HG03469 (cell line): ENCODE data around the gene JARID2.
A peak's percentile ranks its signal among the peaks of the same experiment; 100 is the strongest.

ENCODE experiments used
- ATAC-seq: cut with Tn5 transposase; IDR thresholded peaks from one replicate; pipeline ENCODE4 v1.9.1; 2021; ENCODE audit warnings: mild to moderate bottlenecking, moderate library complexity, moderate number of reproducible peaks; ENCODE audit not compliant: unreplicated experiment

The JARID2 gene

DNA sequence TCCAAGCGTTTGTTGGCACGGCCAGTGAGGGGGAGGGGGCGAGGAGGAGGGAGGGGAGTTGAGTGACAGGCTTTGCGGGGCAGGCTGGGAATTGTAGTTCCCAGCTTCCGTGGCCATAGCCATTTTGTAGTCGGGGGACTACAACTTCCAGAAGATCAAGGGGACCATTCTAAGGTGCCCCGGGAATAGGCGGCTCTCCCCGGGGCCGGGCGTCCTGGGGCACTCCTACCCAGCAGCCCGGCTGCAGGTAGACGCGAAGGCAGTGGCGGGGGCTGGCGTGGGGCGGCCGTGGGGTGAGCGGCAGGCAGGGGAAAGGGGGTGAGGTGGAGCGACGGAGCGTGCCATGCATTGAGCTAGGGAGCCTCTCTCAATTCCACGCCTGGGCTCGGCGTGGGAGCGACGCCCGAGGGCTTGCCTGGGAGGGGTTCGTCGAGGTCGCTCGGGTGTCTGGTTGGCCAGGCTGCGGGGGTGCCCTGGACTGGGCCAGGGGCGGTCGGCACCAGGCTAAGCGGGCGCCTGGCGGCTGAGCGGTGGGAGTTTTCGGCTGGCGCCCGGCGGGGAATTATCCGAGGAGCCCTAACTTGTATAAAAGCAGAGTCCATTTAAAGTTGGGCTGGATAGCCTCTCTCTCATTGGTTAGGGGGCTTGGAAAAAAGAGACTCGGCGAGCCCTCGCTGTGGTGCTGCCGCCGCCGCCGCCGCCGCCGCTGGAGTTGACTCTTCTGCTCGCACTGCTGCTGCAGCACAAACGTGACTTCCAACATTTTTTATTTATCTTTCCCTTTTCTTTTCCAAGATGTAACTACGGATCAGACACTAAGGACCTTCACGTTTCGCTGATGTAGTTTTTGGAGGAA, at the start of gene JARID2:
Gene JARID2, plus strand, starts transcription at position 709 of the 856 bp plus-strand sequence. CDS start 471 bp downstream, outside the sequence.
- ATAC-seq = peak; percentile 30

DNA sequence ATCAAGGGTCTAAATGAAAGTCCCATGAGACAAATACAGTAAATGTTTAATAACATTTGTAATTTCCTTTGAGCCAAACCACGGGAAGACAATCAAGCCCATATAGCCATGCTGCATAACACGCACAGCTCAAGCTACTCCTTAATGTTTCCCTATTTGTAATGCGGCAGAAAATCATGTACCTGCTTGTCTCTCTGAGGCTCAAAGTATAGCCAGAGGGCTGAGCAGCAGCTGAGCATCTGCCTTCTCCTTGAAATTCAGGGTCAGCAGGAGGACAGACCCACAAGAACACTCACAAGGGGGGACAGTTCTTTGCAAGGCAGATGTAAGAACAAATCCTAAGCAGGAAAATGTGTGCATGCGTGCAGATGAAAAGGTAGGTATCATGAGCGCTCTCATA, 45.8 kb upstream of the JARID2 start:
- no peak for ATAC-seq

DNA sequence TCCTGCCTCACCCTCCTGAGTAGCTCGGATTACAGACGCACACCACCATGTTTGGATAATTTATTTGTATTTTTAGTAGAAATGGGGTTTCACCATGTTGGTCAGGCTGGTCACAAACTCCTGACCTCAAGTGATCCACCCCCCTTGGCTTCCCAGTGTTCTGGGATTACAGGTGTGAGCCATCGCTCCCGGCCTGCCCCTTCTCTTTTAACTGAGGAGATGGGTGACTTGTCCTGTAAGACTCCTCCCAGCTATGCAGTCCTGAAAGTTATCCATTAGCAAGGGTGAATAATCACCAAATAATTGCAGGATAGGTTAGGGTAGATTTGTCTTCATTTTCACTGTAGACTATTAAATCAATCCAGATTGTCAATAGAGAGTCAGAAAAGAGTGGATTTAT, 40.5 kb upstream of the JARID2 start:
- no peak for ATAC-seq

DNA sequence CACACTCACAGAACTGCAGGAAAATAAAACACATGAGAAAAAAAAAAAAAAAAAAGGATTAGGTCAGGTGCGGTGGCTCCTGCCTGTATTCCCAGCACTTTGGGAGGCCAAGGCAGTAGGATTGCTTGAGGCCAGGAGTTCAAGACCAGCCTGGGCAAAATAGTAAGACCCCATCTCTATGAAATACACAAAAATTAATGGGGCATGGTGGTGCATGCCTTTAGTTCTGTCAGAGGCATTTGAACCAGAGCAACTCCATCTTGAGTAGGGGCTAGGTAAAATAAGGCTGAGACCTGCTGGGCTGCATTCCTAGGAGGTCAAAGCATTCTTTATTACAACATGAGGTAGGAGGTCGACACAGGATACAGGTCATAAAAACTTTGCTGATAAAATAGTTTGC, 39.0 kb upstream of the JARID2 start:
- no peak for ATAC-seq

DNA sequence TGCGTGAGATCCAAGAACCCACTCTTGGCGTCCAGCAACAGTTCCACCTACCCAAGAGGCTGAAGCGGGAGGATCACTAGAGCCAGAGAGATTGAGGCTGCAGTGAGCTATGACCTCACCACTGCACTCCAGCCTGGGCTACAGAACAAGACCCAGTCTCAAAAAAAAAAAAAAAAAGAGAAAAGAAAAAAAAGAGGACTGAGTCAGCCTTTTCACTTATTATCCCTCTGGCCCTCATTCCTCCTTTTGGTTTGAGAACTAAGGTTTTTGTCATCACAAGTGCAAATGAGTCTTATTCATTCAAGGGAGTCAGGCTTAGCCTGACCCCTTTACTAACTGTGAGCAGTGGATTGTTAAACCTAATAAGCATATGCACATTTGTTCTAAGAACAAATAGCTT, 37.9 kb upstream of the JARID2 start:
- no peak for ATAC-seq

DNA sequence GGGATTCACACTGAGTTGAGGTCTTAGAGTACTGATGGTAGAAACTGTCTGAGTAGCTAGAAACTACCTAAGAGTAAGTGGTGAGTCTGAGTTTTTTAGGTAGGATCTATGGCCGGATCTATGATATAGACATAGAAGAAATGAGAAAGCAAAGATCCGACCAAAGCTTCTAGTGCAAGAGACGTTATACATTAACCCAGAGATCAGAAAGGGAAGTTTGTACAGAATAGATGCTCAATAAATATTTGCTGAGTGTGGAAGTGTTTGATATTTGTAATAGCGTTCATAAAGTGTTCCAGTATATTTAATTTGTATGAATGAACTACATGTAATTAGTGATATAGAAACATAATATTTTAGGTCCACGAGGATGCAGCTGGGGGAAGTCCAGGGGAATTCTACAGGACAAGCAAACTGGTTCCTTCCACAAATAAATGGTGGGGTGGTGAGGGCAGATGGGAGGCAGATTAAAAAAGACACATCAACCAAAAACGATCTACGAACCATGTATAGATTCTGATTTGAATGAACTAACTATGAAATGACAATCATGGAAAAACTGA, 31.9 kb upstream of the JARID2 start:
- ATAC-seq = no peak

DNA sequence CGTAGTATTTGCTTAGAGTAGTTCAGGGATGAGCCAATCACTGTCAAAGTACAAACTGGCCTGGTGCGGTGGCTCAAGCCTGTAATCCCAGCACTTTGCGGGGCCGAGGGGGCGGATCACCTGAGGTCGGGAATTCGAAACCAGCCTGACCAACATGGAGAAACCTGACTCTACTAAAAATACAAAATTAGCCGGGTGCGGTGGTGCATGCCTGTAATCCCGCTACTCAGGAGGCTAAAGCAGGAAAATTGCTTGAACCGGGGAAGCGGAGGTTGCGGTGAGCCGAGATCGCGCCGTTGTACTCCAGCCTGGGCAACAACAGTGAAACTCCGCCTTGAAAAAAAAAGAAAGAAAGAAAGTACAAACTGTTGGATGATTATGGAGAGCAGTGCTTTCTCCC, 27.5 kb upstream of the JARID2 start:
- no peak for ATAC-seq

DNA sequence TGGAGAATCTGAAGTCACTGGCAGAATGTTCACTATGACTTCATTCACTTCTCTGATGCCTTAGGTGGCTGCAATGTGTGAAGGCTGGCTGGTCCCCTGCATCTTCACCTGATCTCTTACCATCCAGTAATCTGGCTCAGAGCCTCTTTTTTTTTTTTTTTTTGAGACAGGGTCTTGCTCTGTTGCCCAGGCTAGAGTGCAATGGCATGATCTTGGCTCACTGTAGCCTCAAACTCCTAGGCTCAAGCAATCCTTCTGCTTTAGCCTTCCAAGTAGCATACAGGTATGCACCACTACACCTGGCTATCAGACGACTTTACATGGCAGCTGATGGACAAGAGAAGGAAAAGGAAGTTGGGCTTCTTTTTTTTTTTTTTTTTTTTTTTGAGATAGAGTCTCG, 25.8 kb upstream of the JARID2 start:
- no peak for ATAC-seq

DNA sequence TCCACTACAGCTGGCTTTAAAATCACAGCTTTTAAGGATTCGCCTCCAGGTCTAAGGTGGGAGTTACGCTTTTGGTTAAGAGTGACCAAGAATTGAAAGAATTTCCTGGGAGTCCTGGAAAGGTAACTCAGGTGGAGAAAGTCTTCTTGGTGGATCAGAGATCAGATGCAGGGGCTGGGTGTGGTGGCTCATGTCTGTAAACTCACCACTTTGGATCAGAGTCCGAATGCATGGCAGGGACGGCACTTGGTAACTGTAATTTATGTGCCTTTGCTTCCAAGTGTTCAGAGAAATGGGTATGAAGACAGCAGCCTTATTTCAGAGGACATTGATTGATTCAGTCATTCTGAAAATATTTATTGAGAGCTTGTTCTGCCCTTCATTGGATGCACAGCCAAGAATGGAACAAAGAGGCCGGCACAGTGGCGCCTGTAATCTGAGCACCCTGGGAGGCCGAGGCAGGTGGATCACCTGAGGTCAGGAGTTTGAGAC, 18.0 kb upstream of the JARID2 start:
- ATAC-seq = no peak

DNA sequence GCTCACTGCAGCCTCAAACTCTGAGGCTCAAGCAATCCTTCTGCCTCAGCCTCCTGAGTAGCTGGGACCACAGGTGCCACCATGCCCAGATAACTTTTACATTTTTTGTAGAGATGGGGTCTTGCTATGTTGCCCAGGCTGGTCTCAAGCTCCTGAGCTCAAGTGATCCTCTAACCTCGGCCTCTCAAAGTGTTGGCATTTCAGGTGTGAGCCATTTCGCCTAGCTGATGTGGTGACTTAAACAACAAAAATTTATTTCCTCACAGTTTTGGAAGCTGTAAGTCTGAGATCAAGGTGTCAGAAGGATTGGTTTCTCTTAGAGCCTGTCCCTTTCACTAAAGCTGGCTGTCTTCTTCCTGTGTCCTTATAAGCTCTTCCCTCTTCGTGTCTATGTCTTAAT, 15.0 kb upstream of the JARID2 start:
- ATAC-seq = no peak

DNA sequence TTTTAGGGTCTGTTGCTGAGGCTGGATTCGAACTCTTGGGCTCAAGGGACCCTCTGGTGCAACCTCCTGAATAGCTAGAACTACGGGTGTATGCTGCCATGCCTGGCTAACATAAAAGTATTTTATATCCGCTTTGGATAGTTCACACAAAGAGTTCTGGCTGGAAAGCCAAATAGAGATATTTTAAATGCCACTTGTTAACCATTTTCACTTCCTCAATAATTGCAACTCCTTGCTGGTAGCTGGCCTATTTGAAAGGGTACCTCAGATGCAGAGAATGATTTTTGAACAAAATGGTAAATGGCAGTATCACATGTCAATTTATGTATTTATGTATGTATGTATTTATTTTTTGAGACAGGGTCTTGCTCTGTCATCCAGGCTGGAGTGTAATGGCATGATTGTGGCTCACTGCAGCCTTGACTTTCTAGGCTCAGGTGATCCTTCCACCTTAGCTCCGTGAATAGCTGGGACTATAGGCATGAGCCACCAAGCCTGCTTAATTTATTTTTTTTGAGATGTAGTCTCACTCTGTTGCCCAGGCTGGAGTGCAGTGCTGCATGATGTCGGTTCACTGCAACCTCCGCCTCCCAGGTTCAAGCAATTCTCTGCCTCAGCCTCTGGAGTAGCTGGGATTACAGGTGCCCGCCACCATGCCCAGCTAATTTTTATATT, 12.9 kb upstream of the JARID2 start:
- no peak for ATAC-seq

DNA sequence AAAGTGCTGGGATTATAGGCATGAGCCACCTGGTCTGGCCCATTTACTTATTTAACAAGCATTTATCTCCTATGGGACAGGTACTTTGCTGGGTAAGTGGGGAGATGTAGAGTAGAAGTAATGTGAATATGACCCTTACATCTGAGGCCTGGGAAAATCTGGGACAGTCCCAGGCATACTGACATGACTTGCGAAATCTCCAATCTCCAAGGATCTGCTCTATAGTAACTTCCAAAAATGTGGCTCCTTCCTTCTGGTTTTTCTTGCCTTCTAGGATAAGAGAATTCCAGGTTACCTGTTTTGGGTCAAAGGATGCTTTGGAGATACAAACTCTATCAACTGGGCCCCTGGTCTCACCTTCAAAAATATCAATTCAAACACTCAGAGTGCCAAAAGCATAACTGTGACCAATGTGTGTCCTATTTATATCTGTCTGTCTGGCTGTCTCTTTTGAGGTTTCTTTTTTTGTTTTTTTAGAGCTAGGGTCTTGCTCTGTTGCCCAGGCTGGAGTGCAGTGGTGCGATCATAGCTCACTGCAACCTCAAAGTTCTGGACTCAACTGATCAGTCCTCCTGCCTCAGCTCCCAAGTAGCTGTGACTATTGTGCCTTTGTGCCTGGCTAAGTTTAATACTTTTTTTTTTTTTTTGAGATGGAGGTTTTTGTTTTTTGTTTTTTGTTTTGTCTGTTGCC, 11.7 kb upstream of the JARID2 start:
- no peak for ATAC-seq

DNA sequence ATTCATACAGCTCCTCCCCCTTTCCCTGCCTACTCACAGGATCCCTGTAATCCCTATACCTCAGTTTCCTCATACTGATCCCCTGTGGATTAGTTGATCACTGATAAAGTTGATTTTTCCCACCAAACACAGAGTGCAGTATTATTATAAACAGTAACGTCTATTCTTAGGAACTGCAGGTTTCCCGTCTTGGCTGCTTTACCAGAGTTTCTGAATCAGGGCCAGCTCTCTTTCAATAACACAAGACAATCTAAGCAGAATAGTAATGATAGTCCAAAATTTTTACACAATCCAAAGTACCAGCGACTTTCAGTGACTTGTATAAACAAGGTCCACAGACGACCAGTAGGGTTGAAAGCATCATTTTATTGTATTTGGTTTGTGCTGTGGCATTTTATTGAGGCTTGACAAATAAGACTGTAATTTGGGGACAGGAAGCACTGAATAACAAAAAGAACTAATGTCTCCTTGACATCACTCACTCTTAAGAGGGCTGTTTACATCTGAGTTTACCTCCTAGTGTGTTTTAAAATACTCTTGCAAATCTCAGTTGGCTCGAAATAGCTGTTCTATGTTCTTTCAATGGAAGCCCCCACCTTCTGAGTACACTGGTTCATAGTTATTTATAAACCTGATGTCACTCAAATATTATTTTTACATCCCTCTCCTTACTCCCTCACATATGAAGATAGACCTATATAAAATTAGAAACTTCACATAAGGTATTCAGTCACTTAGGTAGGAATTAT, 6.1 kb upstream of the JARID2 start:
- ATAC-seq = no peak

DNA sequence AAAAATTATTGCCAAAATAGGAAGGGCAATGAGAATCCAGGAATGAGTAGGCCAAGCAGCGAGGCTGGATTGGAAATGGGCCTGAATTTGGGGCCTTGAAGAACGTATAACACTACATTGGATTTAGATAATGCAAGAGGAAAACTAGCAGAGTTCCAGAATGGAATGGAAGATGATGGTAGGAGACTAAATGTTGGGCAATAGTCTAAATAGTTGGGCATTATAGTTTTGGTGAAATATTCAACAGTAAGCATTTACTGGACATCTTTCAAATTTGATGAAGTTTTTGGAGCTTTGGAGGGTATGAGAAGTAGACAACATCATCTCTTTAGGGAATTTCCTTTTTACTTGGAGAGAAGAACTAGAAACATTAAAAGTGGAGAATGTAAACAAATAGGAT, 3.4 kb upstream of the JARID2 start:
- no peak for ATAC-seq

DNA sequence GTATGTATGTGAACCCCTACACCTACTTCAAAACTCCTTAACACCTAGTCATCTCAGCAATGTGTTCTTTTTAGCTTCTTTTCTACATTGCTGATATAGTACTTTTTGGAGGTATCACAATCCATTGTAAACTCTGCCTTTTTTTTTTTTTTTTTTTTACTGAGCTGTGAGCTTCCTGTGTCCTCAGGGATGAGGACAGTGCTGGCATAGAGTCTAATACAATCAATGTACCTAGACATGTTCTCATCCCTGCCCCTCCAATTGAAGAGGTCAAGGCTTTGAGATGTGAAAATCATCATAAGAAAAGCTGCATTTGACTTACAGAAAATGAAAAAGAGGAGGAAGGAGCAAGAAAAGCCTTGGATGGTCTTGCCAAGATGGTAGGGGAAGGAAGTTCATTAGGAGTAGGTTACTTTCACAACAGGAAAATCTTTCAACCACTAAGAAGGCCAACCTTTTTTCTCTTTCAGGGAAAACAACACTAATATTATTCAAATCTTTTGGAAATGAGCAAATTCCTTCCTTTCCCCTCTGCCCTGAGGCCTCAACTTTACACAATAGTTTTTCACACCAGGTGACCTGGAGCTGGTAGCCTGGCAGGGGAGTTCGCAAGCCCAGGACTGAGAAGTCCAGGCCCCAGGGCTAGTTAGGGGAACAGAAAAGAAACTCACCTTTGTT, 2.8 kb upstream of the JARID2 start:
- no peak for ATAC-seq

DNA sequence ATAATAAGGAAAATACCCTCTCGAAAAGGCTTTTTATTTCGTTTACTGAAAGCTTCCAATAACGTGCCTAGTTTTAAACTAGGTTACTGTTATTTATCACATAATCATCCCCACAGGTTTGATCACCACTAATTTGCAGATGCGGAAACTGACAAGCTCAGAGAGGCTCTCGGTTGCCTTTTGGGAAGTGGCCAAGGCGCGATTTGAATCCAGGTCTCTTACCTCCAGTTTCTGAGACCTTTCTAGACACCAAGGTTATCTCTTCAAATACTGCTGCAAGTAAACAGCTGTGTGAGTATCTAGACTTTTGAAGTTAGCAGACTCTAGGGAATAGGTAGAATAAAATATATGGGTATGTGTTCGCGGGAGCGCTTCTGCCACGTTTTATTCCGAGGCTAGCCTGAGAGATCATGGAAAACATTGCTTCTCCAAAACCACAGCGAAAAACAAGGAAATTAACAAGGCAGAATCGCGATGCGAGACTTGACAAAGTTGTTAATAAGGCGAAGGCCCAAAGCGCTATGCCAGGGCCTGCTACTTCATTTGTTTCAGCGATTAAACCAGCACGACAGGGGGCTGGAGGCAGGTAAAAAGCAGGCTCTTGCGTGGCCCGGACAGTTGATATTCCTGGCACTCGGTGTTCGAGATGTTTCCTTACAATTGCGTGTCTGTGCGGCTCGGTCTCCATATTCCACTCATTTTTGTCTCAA, 1.8 kb upstream of the JARID2 start:
- ATAC-seq = no peak

DNA sequence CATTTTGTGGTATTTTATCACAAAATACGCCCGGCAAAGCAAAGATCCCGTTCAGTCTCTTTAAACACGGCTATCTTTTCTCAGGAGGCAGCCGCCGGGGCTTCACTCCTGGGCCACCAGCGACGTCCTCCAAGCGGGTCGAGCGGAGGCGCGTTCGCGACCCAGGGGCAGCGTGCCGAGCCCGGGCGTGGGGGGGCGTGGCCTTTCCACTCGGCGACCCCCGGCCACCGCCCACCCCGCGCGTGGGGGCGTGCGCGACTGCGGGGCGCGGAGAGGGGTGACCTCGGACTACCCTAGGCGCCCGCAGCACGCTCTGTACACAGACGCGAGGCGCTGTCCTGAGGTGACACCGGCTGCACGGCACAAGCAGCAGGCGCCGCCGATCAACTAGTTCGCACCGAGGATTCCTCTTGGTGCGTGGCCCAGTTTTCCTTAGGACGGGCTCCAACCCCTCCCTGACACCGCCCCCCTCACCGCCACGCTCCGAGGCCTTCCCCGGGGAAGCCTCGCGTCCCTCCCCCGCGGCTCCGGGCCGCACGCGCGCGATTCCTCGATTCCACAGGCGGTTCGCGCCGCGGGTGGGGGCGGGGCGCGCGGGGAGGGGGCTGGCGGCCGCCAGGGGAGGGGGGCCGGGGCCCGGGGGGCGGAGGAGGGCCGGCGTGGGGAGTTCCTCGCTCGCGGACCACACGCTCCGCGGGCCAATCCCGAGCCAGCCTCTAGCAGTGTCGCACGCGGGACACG, 1.1 kb upstream of the JARID2 start:
- ATAC-seq = peak; percentile 18

DNA sequence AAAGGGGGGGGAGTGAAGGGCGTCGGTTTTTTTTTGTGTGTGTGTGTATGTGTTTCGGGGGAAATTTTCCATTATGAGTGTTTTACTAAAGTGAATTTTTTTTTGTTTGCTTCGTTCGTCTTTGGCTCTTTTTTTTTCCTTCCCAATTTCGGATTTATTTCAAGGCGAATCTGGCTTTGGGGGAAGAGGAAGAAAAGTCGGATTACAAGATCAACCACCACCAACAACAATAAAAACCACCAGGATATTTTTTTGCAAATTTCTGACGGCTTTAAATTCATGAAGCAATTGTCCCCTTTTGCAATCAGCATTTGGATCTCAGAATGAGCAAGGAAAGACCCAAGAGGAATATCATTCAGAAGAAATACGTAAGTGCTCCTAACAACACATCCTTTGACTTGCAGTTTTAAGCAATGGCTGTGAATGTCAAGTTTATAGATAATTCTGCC, 372 bp downstream of the JARID2 start:
- no peak for ATAC-seq
